Activated CD4-positive, alpha-beta T cell treated with anti-CD3 and anti-CD28 coated beads, Interleukin-2, amount 10 ng/mL, durations not matched to agents 24 days and 14 days (primary cell): Measurements from ENCODE around the gene STRIP1. TPM values are rescaled to one million over a fixed set of nuclear protein-coding genes. Genes with fewer than 3 reads are reported as not detected.

Experiments used
- DNase-seq: peaks from one replicate; pipeline ENCODE4 v3.0.0; 2022
- H3K27ac Mint-ChIP-seq: one replicate; pipeline ENCODE4 v1.8.0; 2022; ENCODE audit warnings: mild to moderate bottlenecking, mixed read lengths
- H3K27me3 Mint-ChIP-seq: one replicate; pipeline ENCODE4 v1.8.0; 2022; ENCODE audit warnings: mixed read lengths
- H3K36me3 Mint-ChIP-seq: one replicate; pipeline ENCODE4 v1.8.0; 2022; ENCODE audit warnings: low read depth, mild to moderate bottlenecking, mixed read lengths
- H3K4me1 Mint-ChIP-seq: one replicate; pipeline ENCODE4 v1.8.0; 2021; ENCODE audit warnings: mixed read lengths
- H3K4me3 Mint-ChIP-seq: one replicate; pipeline ENCODE4 v1.8.0; 2022; ENCODE audit warnings: mild to moderate bottlenecking, moderate library complexity, mixed read lengths
- H3K9me3 Mint-ChIP-seq: one replicate; pipeline ENCODE4 v1.8.0; 2021; ENCODE audit warnings: mixed read lengths
- intact Hi-C: fragments of 100-400 bp; cut with micrococcal nuclease; formaldehyde crosslinking; loops from one replicate; pipeline ENCODE4 v1.15.1; 2023
- total RNA-seq: library from RNA; stranded (reverse); gene quantifications from 2 replicates; pipeline ENCODE4 v1.2.3, GENCODE V29; 2022

STRIP1 gene
- total RNA-seq, 1 donor from 2014 or later, result 41.0 TPM

- H3K9me3 Mint-ChIP-seq, result no peaks in the 10 kb centered on the region
- intact Hi-C loops, result no loop called here
- peaks cover 40% of the 10 kb centered on the region for H3K27me3 Mint-ChIP-seq
- H3K27ac Mint-ChIP-seq, result no peak overlapping the region
- no peaks in the 10 kb centered on the region for H3K36me3 Mint-ChIP-seq
- no peak overlapping the region for H3K4me3 Mint-ChIP-seq
- no peaks in the 10 kb centered on the region for H3K4me1 Mint-ChIP-seq
- no peak for DNase-seq
Measured at GRCh38 chr1:110091381-110091780, 57.0 kb downstream of the STRIP1 start.

- no peaks in the 10 kb centered on the region for H3K36me3 Mint-ChIP-seq
- H3K4me3 Mint-ChIP-seq, result no peak overlapping the region
Measured at GRCh38 chr1:110091791-110092190, 57.4 kb downstream of the STRIP1 start.

GRCh38 chr1:110092991-110093390, 58.6 kb downstream of the STRIP1 start:
- H3K4me3 Mint-ChIP-seq, result no peak overlapping the region
- no peaks in the 10 kb centered on the region for H3K4me1 Mint-ChIP-seq
- H3K9me3 Mint-ChIP-seq, result no peaks in the 10 kb centered on the region
- H3K36me3 Mint-ChIP-seq, result no peaks in the 10 kb centered on the region
- intact Hi-C loops, result no loop called here
- peaks cover 30% of the 10 kb centered on the region for H3K27me3 Mint-ChIP-seq
- no peak for DNase-seq
- no peak overlapping the region for H3K27ac Mint-ChIP-seq

More at GRCh38 chr1:110091791-110092190, 57.4 kb downstream of the STRIP1 start:
- H3K4me1 Mint-ChIP-seq, result no peaks in the 10 kb centered on the region
- no peaks in the 10 kb centered on the region for H3K9me3 Mint-ChIP-seq
- H3K27ac Mint-ChIP-seq, result no peak overlapping the region
- DNase-seq, result no peak
- intact Hi-C loops, result no loop called here
- peaks cover 38% of the 10 kb centered on the region for H3K27me3 Mint-ChIP-seq

- peaks cover 36% of the 10 kb centered on the region for H3K27me3 Mint-ChIP-seq
- H3K4me1 Mint-ChIP-seq, result no peaks in the 10 kb centered on the region
- no peak for DNase-seq
- H3K27ac Mint-ChIP-seq, result no peak overlapping the region
- intact Hi-C loops, result no loop called here
- H3K4me3 Mint-ChIP-seq, result no peak overlapping the region
- H3K36me3 Mint-ChIP-seq, result no peaks in the 10 kb centered on the region
- H3K9me3 Mint-ChIP-seq, result no peaks in the 10 kb centered on the region
Measured at GRCh38 chr1:110094931-110095654, 60.7 kb downstream of the STRIP1 start.

- intact Hi-C loops, result no loop called here
- Mint-ChIP-seq H3K36me3 (no peaks in the 10 kb centered on the region), H3K27ac (no peak overlapping the region), H3K4me3 (no peak overlapping the region), H3K9me3 (no peaks in the 10 kb centered on the region), H3K27me3 (peaks cover 24% of the 10 kb centered on the region), H3K4me1 (no peaks in the 10 kb centered on the region)
- no peak for DNase-seq
Measured at GRCh38 chr1:110097507-110098221, 63.2 kb downstream of the STRIP1 start.

- no peaks in the 10 kb centered on the region for H3K9me3 Mint-ChIP-seq
- intact Hi-C loops, result no loop called here
- no peak overlapping the region for H3K4me3 Mint-ChIP-seq
- DNase-seq, result no peak
- no peak overlapping the region for H3K27ac Mint-ChIP-seq
- peaks cover 20% of the 10 kb centered on the region for H3K27me3 Mint-ChIP-seq
- no peaks in the 10 kb centered on the region for H3K4me1 Mint-ChIP-seq
- no peaks in the 10 kb centered on the region for H3K36me3 Mint-ChIP-seq
Measured at GRCh38 chr1:110098222-110099026, 64.0 kb downstream of the STRIP1 start.

GRCh38 chr1:110100335-110100734, 65.9 kb downstream of the STRIP1 start:
- no peak for DNase-seq
- Mint-ChIP-seq H3K36me3 (no peaks in the 10 kb centered on the region), H3K9me3 (no peaks in the 10 kb centered on the region), H3K4me1 (no peaks in the 10 kb centered on the region), H3K4me3 (no peak overlapping the region), H3K27me3 (peaks cover 18% of the 10 kb centered on the region), H3K27ac (no peak overlapping the region)
- intact Hi-C loops, result no loop called here

GRCh38 chr1:110102081-110102480, 67.7 kb downstream of the STRIP1 start:
- H3K9me3 Mint-ChIP-seq, result no peaks in the 10 kb centered on the region
- H3K36me3 Mint-ChIP-seq, result no peaks in the 10 kb centered on the region
- no peaks in the 10 kb centered on the region for H3K4me1 Mint-ChIP-seq
- intact Hi-C loops, result no loop called here
- H3K27ac Mint-ChIP-seq, result no peak overlapping the region
- DNase-seq, result no peak
- H3K4me3 Mint-ChIP-seq, result no peak overlapping the region
- H3K27me3 Mint-ChIP-seq, result peaks cover 8% of the 10 kb centered on the region

Other genes starting within 250 kb of the STRIP1 start
- 190 and 193 TPM in 2 replicates for gene CSF1, start 123.8 kb upstream of the STRIP1 start, total RNA-seq
- 67.1 and 75.3 TPM in 2 replicates for gene AHCYL1, start 49.9 kb upstream of the STRIP1 start, total RNA-seq
- not detected in 2 replicates for gene ALX3, start 36.0 kb downstream of the STRIP1 start, total RNA-seq
- gene UBL4B, start 77.8 kb downstream of the STRIP1 start, total RNA-seq, result not detected in 2 replicates
- gene SLC6A17, start 115.9 kb downstream of the STRIP1 start, total RNA-seq, result 0.05 TPM in 1 of 2 replicates, not detected in the other
- 19.5 and 20.0 TPM in 2 replicates for gene KCNC4, start 175.7 kb downstream of the STRIP1 start, total RNA-seq